Measurements from ENCODE around the gene NLRP13. TPM values are rescaled to one million over a fixed set of nuclear protein-coding genes. Genes with fewer than 3 reads are reported as not detected.
"Not testable (repeated sequence)": the region's sequence is repeated elsewhere in the genome, so short reads cannot be mapped to it uniquely, and the experiment has no call there.

NLRP13 gene
- total RNA-seq, 1 donor from 2014 or later, result not detected

DNA sequence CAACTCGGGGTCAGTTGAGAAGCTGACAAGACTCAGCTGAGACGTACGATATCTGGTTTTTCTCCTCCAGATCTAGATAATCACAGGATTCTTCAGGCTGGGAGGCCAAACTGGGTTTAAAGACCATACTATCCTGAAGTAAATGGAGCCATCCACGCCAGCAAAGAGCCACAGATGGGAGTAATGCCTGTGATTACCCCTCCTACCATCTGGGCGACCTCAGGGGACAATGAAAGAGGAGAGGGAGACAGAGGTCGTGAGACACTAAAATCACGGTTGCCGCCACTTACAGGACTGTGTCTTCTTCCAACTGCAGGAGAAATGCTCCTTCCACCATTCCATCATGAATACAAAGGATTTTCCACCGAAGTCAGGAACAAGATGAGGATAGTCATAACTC lies 3.1 kb upstream of the NLRP13 start:
- Histone ChIP-seq H3K4me3 (no peak overlapping the region), H3K27ac (no peak overlapping the region), H3K27me3 (ENCODE audit: low read depth) (no peaks in the 10 kb centered on the region), H3K4me1 (no peaks in the 10 kb centered on the region), H3K9me3 (no peaks in the 10 kb centered on the region), H3K36me3 (no peaks in the 10 kb centered on the region)
- TF ChIP-seq, protein P1, sequence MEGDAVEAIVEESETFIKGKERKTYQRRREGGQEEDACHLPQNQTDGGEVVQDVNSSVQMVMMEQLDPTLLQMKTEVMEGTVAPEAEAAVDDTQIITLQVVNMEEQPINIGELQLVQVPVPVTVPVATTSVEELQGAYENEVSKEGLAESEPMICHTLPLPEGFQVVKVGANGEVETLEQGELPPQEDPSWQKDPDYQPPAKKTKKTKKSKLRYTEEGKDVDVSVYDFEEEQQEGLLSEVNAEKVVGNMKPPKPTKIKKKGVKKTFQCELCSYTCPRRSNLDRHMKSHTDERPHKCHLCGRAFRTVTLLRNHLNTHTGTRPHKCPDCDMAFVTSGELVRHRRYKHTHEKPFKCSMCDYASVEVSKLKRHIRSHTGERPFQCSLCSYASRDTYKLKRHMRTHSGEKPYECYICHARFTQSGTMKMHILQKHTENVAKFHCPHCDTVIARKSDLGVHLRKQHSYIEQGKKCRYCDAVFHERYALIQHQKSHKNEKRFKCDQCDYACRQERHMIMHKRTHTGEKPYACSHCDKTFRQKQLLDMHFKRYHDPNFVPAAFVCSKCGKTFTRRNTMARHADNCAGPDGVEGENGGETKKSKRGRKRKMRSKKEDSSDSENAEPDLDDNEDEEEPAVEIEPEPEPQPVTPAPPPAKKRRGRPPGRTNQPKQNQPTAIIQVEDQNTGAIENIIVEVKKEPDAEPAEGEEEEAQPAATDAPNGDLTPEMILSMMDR (IDR thresholded peaks at IDR 0.05), result no peak
- DNase-seq (no peak), ATAC-seq (no peak)
- intact Hi-C loops (cut with DNase I), result no loop called here

DNA sequence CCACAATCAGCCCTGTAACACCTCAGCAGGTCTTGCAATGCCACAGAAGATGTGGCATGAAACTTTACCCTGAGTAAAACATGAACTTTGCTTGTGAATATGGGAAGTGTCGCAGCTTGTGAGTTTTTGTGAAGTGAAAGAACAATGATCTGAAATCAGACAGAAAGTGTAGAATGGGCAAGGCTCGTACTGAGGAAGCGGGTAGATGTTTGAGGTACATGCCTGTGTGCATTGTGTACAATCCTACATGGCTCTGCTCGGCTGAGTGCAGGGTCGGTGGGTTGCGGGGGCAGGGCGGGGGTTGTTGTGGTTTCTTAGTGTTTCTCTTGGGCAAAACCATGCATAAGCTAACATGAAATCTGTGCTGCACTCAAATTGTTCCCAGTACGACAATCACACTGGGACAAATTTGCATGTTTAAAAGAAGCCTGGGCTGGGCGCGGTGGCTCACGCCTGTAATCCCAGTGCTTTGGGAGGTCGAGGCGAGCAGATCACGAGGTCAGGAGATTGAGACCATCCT lies 1.1 kb downstream of the NLRP13 start:
- no peaks in the 10 kb centered on the region for H3K27me3 ChIP-seq (ENCODE audit: low read depth)
- no peak overlapping the region for H3K4me3 ChIP-seq
- intact Hi-C loops (cut with DNase I), result no loop called here
- H3K27ac ChIP-seq, result no peak overlapping the region
- no peaks in the 10 kb centered on the region for H3K9me3 ChIP-seq
- no peaks in the 10 kb centered on the region for H3K36me3 ChIP-seq
- DNase-seq (no peak), ATAC-seq (no peak)
- no peaks in the 10 kb centered on the region for H3K4me1 ChIP-seq
- TF ChIP-seq, protein P1 (IDR thresholded peaks at IDR 0.05), result no peak

DNA sequence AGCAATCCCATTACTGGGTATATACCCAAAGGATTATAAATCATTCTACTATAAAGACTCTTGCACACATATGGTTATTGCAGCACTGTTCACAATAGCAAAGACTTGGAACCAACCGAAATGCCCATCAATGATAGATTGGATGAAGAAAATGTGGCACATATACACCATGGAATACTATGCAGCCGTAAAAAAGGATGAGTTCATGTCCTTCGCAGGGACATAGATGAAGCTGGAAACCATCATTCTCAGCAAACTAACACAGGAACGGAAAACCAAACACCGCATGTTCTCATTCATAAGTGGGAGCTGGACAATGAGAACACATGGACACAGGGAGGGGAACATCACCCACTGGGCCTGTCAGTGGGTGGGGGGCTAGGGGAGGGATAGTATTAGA lies 2.9 kb downstream of the NLRP13 start:
- H3K27ac ChIP-seq; intact Hi-C loops (cut with DNase I); DNase-seq; H3K4me3 ChIP-seq; H3K27me3 ChIP-seq (ENCODE audit: low read depth); H3K9me3 ChIP-seq; ATAC-seq; H3K4me1 ChIP-seq; H3K36me3 ChIP-seq: not testable (repeated sequence)

DNA sequence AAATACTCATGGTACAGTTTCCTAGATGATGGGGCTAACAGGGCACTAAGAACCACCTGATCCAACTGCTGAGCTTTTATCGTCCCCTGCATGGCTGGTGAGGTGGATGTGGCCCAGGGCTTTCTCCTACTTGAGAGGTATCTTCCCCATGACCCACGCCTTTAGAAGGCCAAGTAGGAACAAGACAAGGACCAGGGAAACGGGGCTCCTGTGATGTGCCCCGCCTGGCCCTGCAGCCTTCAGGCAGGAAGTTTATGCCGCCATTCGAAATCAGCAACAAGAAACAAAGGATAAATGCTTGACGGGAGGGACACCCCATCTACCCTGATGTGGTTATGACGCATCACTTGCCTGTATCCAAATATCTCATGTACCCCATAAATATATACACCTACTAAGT lies 4.1 kb downstream of the NLRP13 start:
- H3K9me3 ChIP-seq, result no peaks in the 10 kb centered on the region
- DNase-seq (no peak), ATAC-seq (no peak)
- TF ChIP-seq, protein P1 (IDR thresholded peaks at IDR 0.05), result no peak
- H3K4me3 ChIP-seq, result no peak overlapping the region
- no peaks in the 10 kb centered on the region for H3K36me3 ChIP-seq
- no peak overlapping the region for H3K27ac ChIP-seq
- no peaks in the 10 kb centered on the region for H3K27me3 ChIP-seq (ENCODE audit: low read depth)
- H3K4me1 ChIP-seq, result no peaks in the 10 kb centered on the region
- intact Hi-C loops (cut with DNase I), result no loop called here

DNA sequence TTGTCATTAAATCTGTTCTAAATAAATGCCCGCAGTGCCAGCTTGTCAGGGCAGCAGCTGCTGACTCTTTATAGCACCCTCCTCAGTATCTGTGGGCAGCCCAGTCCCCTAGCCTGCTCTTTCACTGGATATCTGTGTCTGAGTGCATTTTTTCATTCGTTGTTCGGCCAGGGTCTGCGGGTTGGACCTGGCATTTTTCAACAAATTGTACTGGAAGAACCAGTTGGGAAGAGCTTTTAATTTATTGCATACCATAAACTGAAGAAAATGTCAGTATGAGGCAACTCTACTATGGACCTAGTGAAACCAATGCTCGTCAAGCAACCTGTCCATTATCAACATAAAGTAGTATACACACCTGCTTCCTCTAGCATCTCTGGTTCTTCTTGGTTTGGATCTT lies 8.6 kb downstream of the NLRP13 start:
- DNase-seq, result no peak
- Histone ChIP-seq H3K27ac (no peak overlapping the region), H3K4me3 (no peak overlapping the region), H3K27me3 (ENCODE audit: low read depth) (no peaks in the 10 kb centered on the region), H3K4me1 (no peaks in the 10 kb centered on the region), H3K9me3 (peaks cover 6% of the 10 kb centered on the region), H3K36me3 (no peaks in the 10 kb centered on the region)
- no peak for ATAC-seq
- TF ChIP-seq, protein P1 (IDR thresholded peaks at IDR 0.05), result no peak
- intact Hi-C loops (cut with DNase I), result no loop called here

DNA sequence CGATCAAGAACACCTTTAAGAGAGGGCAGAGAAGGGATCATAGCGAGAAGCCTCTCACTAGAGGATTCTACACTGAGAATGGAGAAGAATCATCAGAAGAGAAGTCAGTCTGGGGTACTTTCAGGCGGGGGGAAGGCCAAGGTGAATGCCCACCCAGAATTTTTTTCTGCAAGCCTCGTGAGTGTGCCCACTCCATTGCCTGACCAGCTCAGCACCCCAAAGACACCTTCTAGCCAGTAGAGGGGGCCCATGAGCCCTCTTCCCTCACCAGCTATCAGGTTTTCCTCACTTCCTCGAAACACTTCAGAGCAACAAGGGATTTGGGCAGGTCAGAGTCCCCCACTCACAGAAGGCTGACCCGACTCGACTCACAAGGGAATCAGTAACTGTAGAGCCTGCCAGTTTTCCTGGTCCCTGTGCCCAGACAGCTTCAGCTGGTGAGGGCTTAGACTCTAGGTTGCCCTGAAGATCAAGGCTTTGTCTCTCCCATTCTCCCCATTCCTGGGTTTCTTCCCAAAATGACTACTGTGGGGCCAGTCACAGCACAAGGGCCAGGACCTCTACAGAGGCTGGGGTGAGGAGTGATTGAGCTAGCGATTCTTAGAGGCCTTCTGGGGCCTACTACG lies 18.4 kb downstream of the NLRP13 start:
- Histone ChIP-seq H3K9me3 (peaks cover 2% of the 10 kb centered on the region), H3K36me3 (no peaks in the 10 kb centered on the region), H3K4me1 (no peaks in the 10 kb centered on the region), H3K27ac (no peak overlapping the region), H3K4me3 (no peak overlapping the region), H3K27me3 (ENCODE audit: low read depth) (no peaks in the 10 kb centered on the region)
- TF ChIP-seq, protein P1 (IDR thresholded peaks at IDR 0.05), result no peak
- ATAC-seq (no peak), DNase-seq (no peak)
- intact Hi-C loops (cut with DNase I), result no loop called here

Measured in lower lobe of right lung (tissue), 2 donors.